Adrenal gland (tissue), 12 donors: ENCODE measurements around the gene KIF16B. TPM values are rescaled to one million over a fixed set of nuclear protein-coding genes. Genes with fewer than 3 reads are reported as not detected.
"Not testable (repeated sequence)": the region's sequence is repeated elsewhere in the genome, so short reads cannot be mapped to it uniquely, and the experiment has no call there.

ENCODE experiments used
- DNase-seq, 7 donors: peaks; one replicate each; pipeline ENCODE4 v3.0.0-alpha.2; 2019 to 2020
- H3K27ac ChIP-seq, 5 donors: fragments of 200-600 bp; sonication (generic) in 4 of 5; 1 replicate in 3 of 5; 2 replicates in 2 of 5; pipeline versions ENCODE4 v1.5.1 to v1.8.0; 2016 to 2020; ENCODE audit warnings: mild to moderate bottlenecking in 1 of 5
- H3K27me3 ChIP-seq: fragments of 200-600 bp; 2 replicates; pipeline ENCODE4 v1.8.0; 2021
- H3K36me3 ChIP-seq, 2 donors: fragments of 200-600 bp; replicated peaks in 1 of 2; 1 replicate in 1 of 2; 2 replicates in 1 of 2; pipeline versions ENCODE4 v1.5.1 to v1.8.0; 2018 to 2022
- H3K4me1 ChIP-seq, 2 donors: fragments of 200-600 bp; replicated peaks in 1 of 2; 1 replicate in 1 of 2; 2 replicates in 1 of 2; pipeline versions ENCODE4 v1.5.1 to v1.8.0; 2018 to 2021
- H3K4me3 ChIP-seq, 4 donors: fragments of 200-600 bp; sonication (generic) in 3 of 4; one replicate each; pipeline ENCODE4 v1.5.1; 2016 to 2018
- H3K9me3 ChIP-seq, 3 donors: fragments of 200-600 bp; sonication (generic) in 1 of 3; replicated peaks in 1 of 3; 1 replicate in 2 of 3; 2 replicates in 1 of 3; pipeline versions ENCODE4 v1.5.1 to v1.8.0; 2016 to 2021
- POLR2A ChIP-seq, 2 donors: fragments of 450-650 bp; IDR thresholded peaks; one replicate each; pipeline ENCODE4 v1.6.1; 2017; ENCODE audit warnings: antibody characterized with exemption in 2 of 2, mild to moderate bottlenecking in 2 of 2, moderate library complexity in 1 of 2
- WGBS, 4 donors: extraction: QIAGEN DNeasy Blood & Tissue Kit in 2 of 4; methylation state at CpG; one replicate each; pipeline versions ENCODE4 v1.1.5 to v1.1.7; 2013 to 2017; 5-methylcytosine and 5-hydroxymethylcytosine counted together
- intact Hi-C, 2 donors: fragments of 100-400 bp; cut with DNase I; formaldehyde crosslinking; loops; one replicate each; pipeline versions ENCODE4 v1.14.1 to v1.15.0; 2022 to 2023
- polyA plus RNA-seq, 3 donors: library from polyadenylated mRNA; stranded (reverse); fragments of 200-250 nt in 2 of 3; fragments of 350-450 nt in 1 of 3; fragmentation: Illumina TruSeq in 1 of 3; extraction: RNeasy Lipid Tissue Mini Kit (QIAGEN cat#74804) in 1 of 3; gene quantifications; one replicate each; pipeline ENCODE4 v1.2.3, GENCODE V29; 2013 to 2014
- total RNA-seq, 9 donors: library from RNA; depleted of rRNA in 4 of 9; stranded (reverse); fragments of >200 nt in 4 of 9; fragments of 120-200 nt in 1 of 9; fragmentation: NEBNext Ultra II Directional in 1 of 9; extraction: Animal tissue kit (Norgen Biotek cat#: 25700) in 1 of 9; gene quantifications; one replicate each; pipeline versions ENCODE4 v1.1.0 to v1.2.4, GENCODE V29; 2013 to 2023
- TF ChIP-seq, protein P1 (sequence below), 6 experiments: fragments of 450-650 bp in 4 of 6; fragments of 200-600 bp in 2 of 6; sonication (generic) in 1 of 6; IDR thresholded peaks; 1 replicate in 5 of 6; 2 replicates in 1 of 6; pipeline versions ENCODE4 v1.5.1 to v1.8.0; 2016 to 2021; ENCODE audit warnings: antibody characterized with exemption in 6 of 6, mild to moderate bottlenecking in 2 of 6, moderate library complexity in 1 of 6
- donor health status: healthy with polysubstance abuse.
- donor health status: Bipolar disorder and iron deficiency.
- donor health status: DM: yes; HTN: yes; CAD: no.
- donor health status: DM: no; HTN: no; CAD: no.
- donor health status: DM: no; HTN: no; CAD: no.
- donor health status: DM: yes; HTN: yes; CAD: no.

KIF16B gene
- total and polyA plus RNA-seq, 12 donors, result 8.6 to 113 (median 36.1) TPM

DNA sequence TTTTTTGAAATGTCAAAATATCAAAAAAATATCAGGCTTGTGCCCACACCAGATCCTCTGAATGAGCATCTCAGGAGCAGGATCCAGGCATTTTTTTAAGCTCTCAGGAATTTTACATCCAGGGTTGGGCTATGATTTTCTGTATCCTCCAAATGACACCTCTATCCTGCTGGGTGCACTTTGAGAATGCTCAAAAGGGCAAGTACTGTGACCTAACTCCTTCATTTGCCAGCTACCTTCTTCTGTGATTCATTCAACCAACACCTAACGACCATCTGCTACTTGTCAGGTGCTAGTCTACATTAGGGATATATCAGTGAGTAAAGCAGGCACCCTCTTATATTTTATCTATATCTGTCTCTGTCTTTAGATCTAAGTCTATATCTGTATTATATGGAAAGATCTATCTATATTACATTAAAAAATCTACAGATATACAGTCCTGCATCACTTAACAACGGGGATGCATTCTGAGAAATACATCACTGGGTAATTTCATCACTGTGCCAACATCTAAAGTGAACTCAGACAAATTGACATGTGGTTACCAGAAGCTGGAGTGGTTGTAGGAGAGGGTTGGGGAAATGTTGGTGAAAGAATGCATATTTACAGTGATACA, 131.6 kb downstream of the KIF16B start:
- H3K4me3 ChIP-seq, result no peak overlapping the region
- 93 to 98% (median 95%) methylated on average over 2 of the region's 2 CpGs for WGBS, 4 donors
- H3K9me3 ChIP-seq, result no peaks in the 10 kb centered on the region
- DNase-seq, result no peak
- H3K27me3 ChIP-seq, result no peaks in the 10 kb centered on the region
- no peak overlapping the region for H3K27ac ChIP-seq
- H3K4me1 ChIP-seq, result peaks cover 5 to 14% of the 10 kb centered on the region in 2 donors
- intact Hi-C loops, result no loop called here
- no peaks in the 10 kb centered on the region for H3K36me3 ChIP-seq
- no peak for TF ChIP-seq POLR2A (IDR thresholded peaks at IDR 0.05)
- TF ChIP-seq, protein P1, sequence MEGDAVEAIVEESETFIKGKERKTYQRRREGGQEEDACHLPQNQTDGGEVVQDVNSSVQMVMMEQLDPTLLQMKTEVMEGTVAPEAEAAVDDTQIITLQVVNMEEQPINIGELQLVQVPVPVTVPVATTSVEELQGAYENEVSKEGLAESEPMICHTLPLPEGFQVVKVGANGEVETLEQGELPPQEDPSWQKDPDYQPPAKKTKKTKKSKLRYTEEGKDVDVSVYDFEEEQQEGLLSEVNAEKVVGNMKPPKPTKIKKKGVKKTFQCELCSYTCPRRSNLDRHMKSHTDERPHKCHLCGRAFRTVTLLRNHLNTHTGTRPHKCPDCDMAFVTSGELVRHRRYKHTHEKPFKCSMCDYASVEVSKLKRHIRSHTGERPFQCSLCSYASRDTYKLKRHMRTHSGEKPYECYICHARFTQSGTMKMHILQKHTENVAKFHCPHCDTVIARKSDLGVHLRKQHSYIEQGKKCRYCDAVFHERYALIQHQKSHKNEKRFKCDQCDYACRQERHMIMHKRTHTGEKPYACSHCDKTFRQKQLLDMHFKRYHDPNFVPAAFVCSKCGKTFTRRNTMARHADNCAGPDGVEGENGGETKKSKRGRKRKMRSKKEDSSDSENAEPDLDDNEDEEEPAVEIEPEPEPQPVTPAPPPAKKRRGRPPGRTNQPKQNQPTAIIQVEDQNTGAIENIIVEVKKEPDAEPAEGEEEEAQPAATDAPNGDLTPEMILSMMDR (IDR thresholded peaks at IDR 0.05), result no peak

DNA sequence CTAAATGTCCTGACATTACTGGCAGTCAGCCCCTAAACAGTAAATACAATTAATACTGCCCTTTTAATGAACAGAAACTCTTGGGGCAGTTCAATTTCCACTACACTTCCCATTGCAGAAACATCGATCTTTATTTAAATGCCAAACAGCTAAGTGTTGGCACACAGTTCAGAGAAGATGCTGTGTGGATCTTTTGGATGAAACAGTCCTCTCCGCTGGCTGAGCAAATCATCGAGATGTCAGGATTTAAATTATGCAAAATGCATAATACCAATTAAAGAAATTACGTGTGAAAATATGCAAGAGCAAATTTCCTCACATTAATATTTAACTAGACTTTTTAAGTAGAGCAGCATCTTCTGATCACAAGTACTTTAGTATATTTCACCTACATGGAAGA, 132.6 kb downstream of the KIF16B start:
- WGBS, 4 donors, result 70 to 86% (median 76%) methylated on average over 4 of the region's 4 CpGs

DNA sequence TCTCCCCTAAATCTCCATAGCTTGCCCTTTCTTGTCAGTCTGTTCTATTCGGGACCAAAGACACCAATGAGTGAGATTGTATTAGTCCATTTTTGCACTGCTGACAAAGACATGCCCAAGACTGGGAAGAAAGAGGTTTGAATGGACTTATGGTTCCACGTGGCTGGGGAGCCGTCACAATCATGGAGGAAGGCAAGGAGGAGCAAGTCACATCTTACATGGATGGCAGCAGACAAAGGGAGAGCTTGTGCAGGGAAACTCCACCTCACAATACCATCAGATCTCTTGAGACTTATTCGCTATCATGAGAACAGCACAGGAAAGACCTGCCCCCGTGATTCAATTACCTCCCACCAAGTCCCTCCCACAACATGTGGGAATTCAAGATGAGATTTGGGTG, 133.7 kb downstream of the KIF16B start:
- H3K9me3 ChIP-seq, H3K27ac ChIP-seq, H3K36me3 ChIP-seq, intact Hi-C loops, H3K27me3 ChIP-seq, H3K4me1 ChIP-seq, H3K4me3 ChIP-seq, DNase-seq: not testable (repeated sequence)
- 92 to 96% (median 92%) methylated on average over 5 of the region's 5 CpGs for WGBS, 4 donors

More for the DNA sequence above, 132.6 kb downstream of the KIF16B start:
- no peaks in the 10 kb centered on the region for H3K27me3 ChIP-seq
- H3K36me3 ChIP-seq, result no peaks in the 10 kb centered on the region
- H3K4me3 ChIP-seq, result no peak overlapping the region
- no peak for DNase-seq
- H3K4me1 ChIP-seq, result peaks cover 5 to 9% of the 10 kb centered on the region in 2 donors
- TF ChIP-seq POLR2A (IDR thresholded peaks at IDR 0.05), result no peak
- TF ChIP-seq, protein P1 (IDR thresholded peaks at IDR 0.05), result no peak
- H3K9me3 ChIP-seq, result no peaks in the 10 kb centered on the region
- intact Hi-C loops, result no loop called here
- H3K27ac ChIP-seq, result no peak overlapping the region

DNA sequence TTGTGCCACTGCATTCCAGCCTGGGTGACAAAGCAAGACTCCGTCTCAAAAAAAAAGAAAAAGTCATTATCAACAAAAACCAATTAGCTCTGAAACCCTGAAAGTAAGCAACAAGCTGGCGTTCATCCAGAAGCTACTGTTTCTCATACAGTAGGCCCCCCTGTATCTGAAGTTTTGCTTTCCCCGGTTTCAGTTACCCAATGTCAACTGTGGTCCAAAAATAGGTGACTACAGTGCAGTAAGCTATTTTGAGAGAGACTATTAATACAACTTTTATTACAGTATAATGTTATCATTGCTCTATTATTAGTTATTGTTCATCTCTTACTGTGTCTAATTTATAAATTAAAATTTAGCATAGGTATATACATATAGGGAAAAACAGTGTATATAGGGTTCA, 135.1 kb downstream of the KIF16B start:
- Histone ChIP-seq H3K9me3 (no peaks in the 10 kb centered on the region), H3K27me3 (no peaks in the 10 kb centered on the region), H3K27ac (no peak overlapping the region), H3K36me3 (no peaks in the 10 kb centered on the region), H3K4me3 (no peak overlapping the region), H3K4me1 (peaks cover 0 to 5% of the 10 kb centered on the region in 2 donors)
- WGBS, 4 donors, result 70 to 83% (median 79%) methylated on average over 3 of the region's 3 CpGs
- intact Hi-C loops, result no loop called here
- TF ChIP-seq, protein P1 (IDR thresholded peaks at IDR 0.05), result no peak
- no peak for TF ChIP-seq POLR2A (IDR thresholded peaks at IDR 0.05)
- DNase-seq, result no peak

DNA sequence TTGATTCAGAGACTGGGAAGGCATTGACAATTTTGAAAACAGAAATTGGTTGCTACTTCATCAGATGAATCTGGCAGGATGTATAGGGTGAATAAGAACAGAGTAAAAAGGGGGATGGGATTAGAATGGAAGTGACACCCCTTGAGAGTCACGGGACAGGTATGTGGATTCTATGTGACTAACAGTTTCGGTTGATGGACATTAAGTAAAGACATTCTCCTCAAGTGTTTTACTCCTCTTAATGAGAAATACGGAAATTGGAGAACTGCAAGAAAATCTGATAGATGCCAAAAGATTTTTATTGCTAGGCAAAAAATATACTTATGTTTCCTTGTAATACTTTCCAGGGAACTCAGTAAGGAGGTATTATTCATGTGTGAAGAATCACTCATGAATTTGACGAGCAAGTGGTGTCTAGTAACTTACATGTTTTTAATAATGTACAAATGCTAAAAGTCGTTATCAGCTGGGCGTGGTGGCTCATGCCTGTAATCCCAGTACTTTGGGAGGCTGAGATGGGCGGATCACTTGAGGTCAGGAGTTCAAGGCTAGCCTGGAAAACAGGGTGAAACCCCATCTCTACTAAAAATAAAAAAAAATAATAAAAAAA, 135.8 kb downstream of the KIF16B start:
- intact Hi-C loops, result no loop called here
- H3K4me3 ChIP-seq, result no peak overlapping the region
- no peaks in the 10 kb centered on the region for H3K27me3 ChIP-seq
- DNase-seq, result no peak
- H3K27ac ChIP-seq, result no peak overlapping the region
- WGBS, 4 donors, result 95 to 97% (median 97%) methylated on average over 7 of the region's 7 CpGs
- H3K36me3 ChIP-seq, result no peaks in the 10 kb centered on the region
- no peak for TF ChIP-seq POLR2A (IDR thresholded peaks at IDR 0.05)
- TF ChIP-seq, protein P1 (IDR thresholded peaks at IDR 0.05), result no peak
- peaks cover 0 to 5% of the 10 kb centered on the region in 2 donors for H3K4me1 ChIP-seq
- no peaks in the 10 kb centered on the region for H3K9me3 ChIP-seq
